ENCODE data around the gene LITAFD.

DNA sequence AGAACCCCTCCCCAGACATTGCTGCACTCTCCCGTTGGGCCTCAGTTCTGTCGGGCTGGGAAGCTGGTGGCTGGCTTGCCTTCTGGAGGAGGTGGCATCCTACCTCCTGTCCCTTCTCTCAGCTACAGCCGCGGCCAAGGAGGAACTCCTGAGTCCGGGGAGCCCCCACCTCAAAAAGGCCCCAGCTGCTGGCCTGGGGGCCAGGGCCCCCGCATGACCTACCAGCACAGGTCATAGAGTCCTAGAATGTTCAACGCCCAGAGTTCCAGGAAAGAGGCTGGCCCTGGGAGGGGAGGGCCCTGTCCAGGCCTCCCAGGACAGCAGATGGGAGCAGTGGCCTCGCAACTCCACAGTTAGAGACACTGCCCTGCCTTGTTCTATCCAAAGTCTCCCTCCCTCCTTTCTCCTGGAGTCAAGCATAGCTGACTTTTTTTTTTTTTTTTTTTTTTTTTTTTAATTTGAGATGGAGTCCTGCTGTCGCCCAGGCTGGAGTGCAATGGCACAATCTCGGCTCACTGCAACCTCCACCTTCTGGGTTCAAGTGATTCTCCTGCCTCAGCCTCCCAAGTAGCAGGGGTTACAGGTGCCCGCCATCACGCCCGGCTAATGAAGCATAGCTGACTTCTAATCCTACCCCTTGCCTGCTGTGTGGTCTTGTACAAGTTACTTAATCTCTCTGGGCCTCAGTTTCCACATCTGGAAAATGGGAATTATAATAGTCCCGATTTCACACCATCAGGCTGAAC is 20.4 kb upstream of the LITAFD start:
- TF ChIP-seq, protein P1, sequence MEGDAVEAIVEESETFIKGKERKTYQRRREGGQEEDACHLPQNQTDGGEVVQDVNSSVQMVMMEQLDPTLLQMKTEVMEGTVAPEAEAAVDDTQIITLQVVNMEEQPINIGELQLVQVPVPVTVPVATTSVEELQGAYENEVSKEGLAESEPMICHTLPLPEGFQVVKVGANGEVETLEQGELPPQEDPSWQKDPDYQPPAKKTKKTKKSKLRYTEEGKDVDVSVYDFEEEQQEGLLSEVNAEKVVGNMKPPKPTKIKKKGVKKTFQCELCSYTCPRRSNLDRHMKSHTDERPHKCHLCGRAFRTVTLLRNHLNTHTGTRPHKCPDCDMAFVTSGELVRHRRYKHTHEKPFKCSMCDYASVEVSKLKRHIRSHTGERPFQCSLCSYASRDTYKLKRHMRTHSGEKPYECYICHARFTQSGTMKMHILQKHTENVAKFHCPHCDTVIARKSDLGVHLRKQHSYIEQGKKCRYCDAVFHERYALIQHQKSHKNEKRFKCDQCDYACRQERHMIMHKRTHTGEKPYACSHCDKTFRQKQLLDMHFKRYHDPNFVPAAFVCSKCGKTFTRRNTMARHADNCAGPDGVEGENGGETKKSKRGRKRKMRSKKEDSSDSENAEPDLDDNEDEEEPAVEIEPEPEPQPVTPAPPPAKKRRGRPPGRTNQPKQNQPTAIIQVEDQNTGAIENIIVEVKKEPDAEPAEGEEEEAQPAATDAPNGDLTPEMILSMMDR (conservative IDR thresholded peaks at IDR 0.05): no peak
- TF ChIP-seq EZH2 (IDR thresholded peaks at IDR 0.05; ENCODE audit: low read depth): no peak
